Stimulated activated CD4-positive, alpha-beta T cell treated with anti-CD3 and anti-CD28 coated beads, Interleukin-2, amount 100 ng/mL, for 24 hours (primary cell): ENCODE measurements around the gene RTN4RL1.
A peak's percentile ranks its signal among the peaks of the same experiment; 100 is the strongest.

Experiments used
- DNase-seq, 2 donors: peaks; one replicate each; pipeline ENCODE4 v3.0.0-alpha.2; 2020

RTN4RL1 gene

DNA sequence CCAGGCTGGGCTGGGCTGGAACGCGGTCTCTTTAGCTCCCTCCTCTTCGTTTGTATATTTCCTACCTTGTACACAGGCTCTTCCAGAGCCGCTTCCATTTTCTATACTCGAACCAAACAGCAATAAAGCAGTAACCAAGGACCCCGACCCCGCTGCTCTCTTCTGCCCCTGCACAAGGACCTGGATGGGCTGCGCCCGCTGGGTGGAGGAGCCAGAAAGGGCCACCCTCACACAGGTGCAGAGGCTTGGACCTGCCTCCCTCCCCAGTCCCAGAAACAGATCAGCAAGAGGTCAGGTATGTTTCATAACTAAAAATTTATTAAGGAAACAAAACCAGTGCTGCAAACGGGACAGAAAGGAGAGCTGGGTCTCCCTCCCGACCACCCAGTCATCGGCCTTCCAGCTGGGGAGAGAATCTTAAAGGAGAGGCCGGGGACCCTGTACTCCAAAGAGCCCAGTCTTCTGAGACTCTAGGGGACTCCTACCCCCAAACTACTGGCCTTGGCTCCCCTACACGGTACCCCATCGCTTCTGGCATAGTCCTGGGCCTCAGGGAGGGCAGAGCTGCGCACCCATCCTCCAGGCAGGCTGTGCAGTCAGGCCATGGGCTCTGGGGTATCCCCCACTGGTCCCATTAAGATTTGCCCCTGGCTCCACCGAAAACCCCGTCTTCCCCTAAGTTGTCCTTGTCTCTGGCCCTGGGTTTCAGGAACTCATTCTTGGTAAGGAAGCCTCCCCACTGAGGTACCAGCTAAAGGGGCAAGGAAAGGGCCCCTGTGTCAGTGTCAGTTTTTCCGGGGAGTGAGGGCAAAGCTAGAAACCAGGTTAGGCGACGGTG lies 34.6 kb upstream of the RTN4RL1 start:
- DNase-seq, result no peak

DNA sequence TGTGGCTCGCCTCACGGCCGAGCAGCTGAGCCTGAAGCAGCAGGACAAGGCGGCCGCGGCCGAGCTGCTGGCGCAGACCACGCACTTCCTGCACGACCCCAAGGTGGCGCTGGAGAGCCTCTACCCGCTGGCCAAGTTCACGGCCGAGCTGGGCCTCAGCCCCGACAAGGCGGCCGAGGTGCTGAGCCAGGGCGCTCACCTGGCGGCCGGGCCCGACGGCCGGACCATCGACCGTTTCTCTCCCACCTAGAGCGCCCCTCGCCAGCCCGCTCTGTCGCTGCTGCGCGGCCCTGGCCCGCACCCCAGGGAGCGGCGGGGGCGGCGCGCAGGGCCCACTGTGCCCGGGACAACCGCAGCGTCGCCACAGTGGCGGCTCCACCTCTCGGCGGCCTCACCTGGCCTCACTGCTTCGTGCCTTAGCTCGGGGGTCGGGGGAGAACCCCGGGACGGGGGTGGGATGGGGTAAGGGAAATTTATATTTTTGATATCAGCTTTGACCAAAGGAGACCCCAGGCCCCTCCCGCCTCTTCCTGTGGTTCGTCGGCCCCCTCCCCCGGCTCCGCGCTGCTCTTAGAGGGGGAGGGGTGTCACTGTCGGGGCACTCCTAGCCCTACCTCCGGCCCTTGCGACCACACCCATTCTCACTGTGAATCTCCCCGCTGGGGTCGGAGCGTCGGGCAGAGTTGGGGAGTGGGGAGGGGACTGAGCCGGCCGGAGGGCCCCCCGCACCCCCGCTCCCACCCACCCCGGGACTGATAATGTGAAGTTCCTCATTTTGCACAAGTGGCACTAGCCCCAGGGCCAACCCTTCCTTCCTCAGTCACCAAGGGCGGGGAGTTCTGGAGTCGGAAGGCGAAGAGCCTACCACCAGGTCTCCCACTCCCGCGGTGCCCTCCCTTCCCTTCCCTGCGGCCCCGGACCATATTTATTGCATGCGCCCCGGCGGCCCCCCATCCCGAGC lies 33.7 kb upstream of the RTN4RL1 start:
- DNase-seq, result peak; percentile 76 to 80

DNA sequence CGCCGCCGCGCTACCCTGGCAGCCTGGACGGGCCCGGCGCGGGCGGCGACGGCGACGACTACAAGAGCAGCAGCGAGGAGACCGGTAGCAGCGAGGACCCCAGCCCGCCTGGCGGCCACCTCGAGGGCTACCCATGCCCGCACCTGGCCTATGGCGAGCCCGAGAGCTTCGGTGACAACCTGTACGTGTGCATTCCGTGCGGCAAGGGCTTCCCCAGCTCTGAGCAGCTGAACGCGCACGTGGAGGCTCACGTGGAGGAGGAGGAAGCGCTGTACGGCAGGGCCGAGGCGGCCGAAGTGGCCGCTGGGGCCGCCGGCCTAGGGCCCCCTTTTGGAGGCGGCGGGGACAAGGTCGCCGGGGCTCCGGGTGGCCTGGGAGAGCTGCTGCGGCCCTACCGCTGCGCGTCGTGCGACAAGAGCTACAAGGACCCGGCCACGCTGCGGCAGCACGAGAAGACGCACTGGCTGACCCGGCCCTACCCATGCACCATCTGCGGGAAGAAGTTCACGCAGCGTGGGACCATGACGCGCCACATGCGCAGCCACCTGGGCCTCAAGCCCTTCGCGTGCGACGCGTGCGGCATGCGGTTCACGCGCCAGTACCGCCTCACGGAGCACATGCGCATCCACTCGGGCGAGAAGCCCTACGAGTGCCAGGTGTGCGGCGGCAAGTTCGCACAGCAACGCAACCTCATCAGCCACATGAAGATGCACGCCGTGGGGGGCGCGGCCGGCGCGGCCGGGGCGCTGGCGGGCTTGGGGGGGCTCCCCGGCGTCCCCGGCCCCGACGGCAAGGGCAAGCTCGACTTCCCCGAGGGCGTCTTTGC lies 32.8 kb upstream of the RTN4RL1 start:
- DNase-seq, result no peak

DNA sequence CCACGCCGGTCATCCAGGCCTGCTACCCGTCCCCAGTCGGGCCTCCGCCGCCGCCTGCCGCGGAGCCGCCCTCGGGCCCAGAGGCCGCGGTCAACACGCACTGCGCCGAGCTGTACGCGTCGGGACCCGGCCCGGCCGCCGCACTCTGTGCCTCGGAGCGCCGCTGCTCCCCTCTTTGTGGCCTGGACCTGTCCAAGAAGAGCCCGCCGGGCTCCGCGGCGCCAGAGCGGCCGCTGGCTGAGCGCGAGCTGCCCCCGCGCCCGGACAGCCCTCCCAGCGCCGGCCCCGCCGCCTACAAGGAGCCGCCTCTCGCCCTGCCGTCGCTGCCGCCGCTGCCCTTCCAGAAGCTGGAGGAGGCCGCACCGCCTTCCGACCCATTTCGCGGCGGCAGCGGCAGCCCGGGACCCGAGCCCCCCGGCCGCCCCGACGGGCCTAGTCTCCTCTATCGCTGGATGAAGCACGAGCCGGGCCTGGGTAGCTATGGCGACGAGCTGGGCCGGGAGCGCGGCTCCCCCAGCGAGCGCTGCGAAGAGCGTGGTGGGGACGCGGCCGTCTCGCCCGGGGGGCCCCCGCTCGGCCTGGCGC lies 32.1 kb upstream of the RTN4RL1 start:
- DNase-seq, result no peak

GRCh38 chr17:2056206-2057174 lies 31.4 kb upstream of the RTN4RL1 start:
- DNase-seq, result peak in 1 of 2 donors; percentile 63

- peak in 1 of 2 donors; percentile 60 for DNase-seq
Observed at GRCh38 chr17:2055292-2056205, 30.4 kb upstream of the RTN4RL1 start.

GRCh38 chr17:2054512-2055291 lies 29.6 kb upstream of the RTN4RL1 start, which contains the start of gene HIC1:
Gene HIC1, plus strand, starts transcription at chr17:2055103. Its CDS starts 1,588 bp downstream, at chr17:2056691.
- peak; percentile 80 to 85 for DNase-seq

DNA sequence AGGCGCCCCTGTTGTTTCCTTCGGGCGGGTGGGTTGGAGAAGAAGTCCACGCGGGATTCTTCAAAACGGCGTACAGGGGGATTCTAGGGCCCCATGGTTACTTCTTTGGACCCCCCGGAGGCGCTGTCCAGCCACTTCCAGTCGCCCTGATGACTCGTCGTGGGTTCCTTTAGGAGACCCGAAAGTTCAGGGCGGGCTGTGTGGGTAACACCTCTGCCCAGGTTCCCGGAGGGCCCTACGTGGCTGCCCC lies 29.1 kb upstream of the RTN4RL1 start:
- DNase-seq, result no peak

GRCh38 chr17:2053380-2054261 lies 28.5 kb upstream of the RTN4RL1 start:
- peak; percentile 82 to 84 for DNase-seq

GRCh38 chr17:2051933-2052559 lies 26.9 kb upstream of the RTN4RL1 start:
- DNase-seq, result no peak

GRCh38 chr17:2051061-2051932 lies 26.2 kb upstream of the RTN4RL1 start:
- DNase-seq, result peak in 1 of 2 donors; percentile 40

GRCh38 chr17:2050300-2051060 lies 25.3 kb upstream of the RTN4RL1 start:
- peak; percentile 74 to 76 for DNase-seq

GRCh38 chr17:2049333-2050299 lies 24.5 kb upstream of the RTN4RL1 start:
- peak; percentile 91 for DNase-seq

- DNase-seq, result no peak
Observed at GRCh38 chr17:2048805-2049204, 23.7 kb upstream of the RTN4RL1 start.

DNA sequence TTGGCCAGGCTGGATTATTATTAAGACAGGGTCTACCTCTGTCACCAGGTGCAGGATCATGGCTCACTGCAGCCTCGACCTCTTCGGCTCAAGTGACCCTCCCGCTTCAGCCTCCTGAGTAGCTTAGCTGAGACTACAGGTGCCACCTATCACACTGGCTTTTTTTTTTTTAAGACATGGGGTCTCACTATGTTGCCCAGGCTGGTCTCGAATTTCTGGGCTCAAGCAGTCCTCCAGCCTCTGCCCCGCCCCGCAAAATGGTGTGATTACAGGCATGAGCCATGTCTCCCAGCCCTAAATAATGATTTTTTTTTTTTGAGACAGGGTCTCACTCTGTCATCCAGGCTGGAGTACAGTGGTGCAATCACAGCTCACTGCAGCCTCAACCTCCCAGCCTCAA lies 22.5 kb upstream of the RTN4RL1 start:
- DNase-seq, result no peak
